Measurements from ENCODE around the gene METTL3.

METTL3 gene

GRCh38 chr14:21537090-21537424, 25.9 kb upstream of the METTL3 start:
- TF ChIP-seq REST (IDR thresholded peaks at IDR 0.05; ENCODE audit: insufficient read depth in 1 of 2, low read depth in 2 of 2, low read length in 2 of 2) (no peak), POLR2AphosphoS5 (IDR thresholded peaks at IDR 0.05; ENCODE audit: low read depth, low read length) (no peak), FOXP2 (optimal IDR thresholded peaks at IDR 0.05; ENCODE audit: borderline replicate concordance, extremely low read depth, extremely low read length, insufficient read depth) (no peak), TAF1 (IDR thresholded peaks at IDR 0.05; ENCODE audit: borderline replicate concordance, insufficient read depth, low read length) (no peak), SIN3A (IDR thresholded peaks at IDR 0.05; ENCODE audit: borderline replicate concordance, insufficient read depth, low read length) (no peak)

- TF ChIP-seq REST (IDR thresholded peaks at IDR 0.05; ENCODE audit: insufficient read depth in 1 of 2, low read depth in 2 of 2, low read length in 2 of 2) (no peak), SIN3A (IDR thresholded peaks at IDR 0.05; ENCODE audit: borderline replicate concordance, insufficient read depth, low read length) (no peak), FOXP2 (optimal IDR thresholded peaks at IDR 0.05; ENCODE audit: borderline replicate concordance, extremely low read depth, extremely low read length, insufficient read depth) (no peak), TAF1 (IDR thresholded peaks at IDR 0.05; ENCODE audit: borderline replicate concordance, insufficient read depth, low read length) (no peak), POLR2AphosphoS5 (IDR thresholded peaks at IDR 0.05; ENCODE audit: low read depth, low read length) (no peak)
Measured at GRCh38 chr14:21536418-21537089, 25.4 kb upstream of the METTL3 start.

GRCh38 chr14:21535545-21536417, 24.6 kb upstream of the METTL3 start:
- no peak for TF ChIP-seq POLR2AphosphoS5 (IDR thresholded peaks at IDR 0.05; ENCODE audit: low read depth, low read length)

- no peak for TF ChIP-seq SIN3A (IDR thresholded peaks at IDR 0.05; ENCODE audit: borderline replicate concordance, insufficient read depth, low read length)
Measured at GRCh38 chr14:21534576-21534975, 23.4 kb upstream of the METTL3 start.

GRCh38 chr14:21533294-21533693, 22.2 kb upstream of the METTL3 start:
- TF ChIP-seq FOXP2 (optimal IDR thresholded peaks at IDR 0.05; ENCODE audit: borderline replicate concordance, extremely low read depth, extremely low read length, insufficient read depth) = no peak
- no peak for TF ChIP-seq TAF1 (IDR thresholded peaks at IDR 0.05; ENCODE audit: borderline replicate concordance, insufficient read depth, low read length)
- TF ChIP-seq REST (IDR thresholded peaks at IDR 0.05; ENCODE audit: insufficient read depth in 1 of 2, low read depth in 2 of 2, low read length in 2 of 2) = no peak
- TF ChIP-seq SIN3A (IDR thresholded peaks at IDR 0.05; ENCODE audit: borderline replicate concordance, insufficient read depth, low read length) = no peak
- no peak for TF ChIP-seq POLR2AphosphoS5 (IDR thresholded peaks at IDR 0.05; ENCODE audit: low read depth, low read length)

- TF ChIP-seq TAF1 (IDR thresholded peaks at IDR 0.05; ENCODE audit: borderline replicate concordance, insufficient read depth, low read length) = no peak
- no peak for TF ChIP-seq FOXP2 (optimal IDR thresholded peaks at IDR 0.05; ENCODE audit: borderline replicate concordance, extremely low read depth, extremely low read length, insufficient read depth)
- no peak for TF ChIP-seq REST (IDR thresholded peaks at IDR 0.05; ENCODE audit: insufficient read depth in 1 of 2, low read depth in 2 of 2, low read length in 2 of 2)
- TF ChIP-seq POLR2AphosphoS5 (IDR thresholded peaks at IDR 0.05; ENCODE audit: low read depth, low read length) = no peak
- no peak for TF ChIP-seq SIN3A (IDR thresholded peaks at IDR 0.05; ENCODE audit: borderline replicate concordance, insufficient read depth, low read length)
Measured at GRCh38 chr14:21529515-21529914, 18.4 kb upstream of the METTL3 start.
